LNCAP (cell line): Measurements from ENCODE around the gene SPATA7.

Source experiments
- CTCF ChIP-seq: fragments of 450-650 bp; IDR thresholded peaks from 2 replicates; pipeline ENCODE4 v1.5.1; 2017; ENCODE audit warnings: mild to moderate bottlenecking

SPATA7 gene

DNA sequence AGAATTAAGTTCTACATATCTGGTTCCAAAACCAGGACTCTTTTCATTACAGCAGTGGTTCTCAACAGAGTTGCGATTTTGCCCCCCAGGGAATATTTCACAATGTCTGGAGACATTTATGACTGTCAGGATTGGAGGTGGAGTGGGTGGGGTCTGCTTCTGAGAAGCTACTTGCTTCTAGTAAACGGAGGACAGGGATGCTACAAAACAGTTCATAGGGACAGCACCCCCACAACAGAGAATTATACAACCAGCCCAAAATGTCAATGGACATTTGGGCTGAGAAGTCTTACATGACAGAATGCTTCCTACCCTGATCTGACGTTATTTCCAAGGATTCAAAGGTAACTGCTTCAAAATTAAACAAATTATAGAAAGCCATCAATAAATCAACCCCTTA, 739 bp upstream of the SPATA7 start:
- TF ChIP-seq CTCF: no peak

DNA sequence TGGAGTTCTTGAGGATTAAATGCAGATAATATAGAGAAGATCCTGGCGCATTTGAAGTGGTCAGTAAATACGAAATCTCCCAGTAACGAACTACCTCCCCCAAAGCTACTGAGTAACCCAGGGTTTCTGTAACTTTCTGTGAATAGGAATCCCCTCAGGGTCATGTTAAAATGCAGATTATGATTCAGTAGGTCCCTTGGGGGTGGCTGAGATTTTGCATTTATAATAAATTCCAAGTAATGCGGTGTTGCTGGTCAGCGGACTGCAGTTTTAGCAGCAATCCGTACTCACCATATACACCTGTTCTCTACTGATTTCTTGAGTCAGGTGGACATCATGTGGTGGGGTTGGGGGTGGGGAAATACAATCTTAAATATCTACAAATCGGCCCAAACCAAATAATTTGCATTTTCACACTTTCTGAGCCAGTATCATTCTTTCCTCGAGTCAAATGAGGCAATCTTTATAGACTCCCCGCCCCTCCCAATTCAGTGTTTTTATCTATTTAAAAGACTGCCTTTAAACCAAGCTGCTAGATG, 868 bp downstream of the SPATA7 start:
- TF ChIP-seq CTCF: no peak

GRCh38 chr14:88388741-88389282, 3.4 kb downstream of the SPATA7 start:
- TF ChIP-seq CTCF: no peak

DNA sequence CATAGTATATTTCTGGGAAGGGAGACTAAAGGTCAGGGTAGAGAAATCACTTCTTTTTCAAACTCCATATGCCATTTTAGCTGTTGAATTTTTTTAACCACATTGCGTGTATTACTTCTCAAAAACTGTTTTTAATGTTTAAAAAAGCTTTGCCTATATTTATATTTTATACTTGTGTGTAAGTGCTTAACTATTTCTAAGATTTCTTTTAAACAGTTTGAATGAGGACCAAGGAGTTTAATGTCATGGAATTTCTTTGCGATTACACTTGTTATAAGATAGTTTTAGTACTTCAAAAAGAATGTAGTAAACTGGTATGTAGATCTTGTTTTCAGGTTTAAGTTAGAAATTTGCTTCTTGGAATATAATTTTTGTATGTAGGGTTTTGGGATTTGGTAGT, 7.2 kb downstream of the SPATA7 start:
- no peak for TF ChIP-seq CTCF

GRCh38 chr14:88411039-88411438, 25.6 kb downstream of the SPATA7 start:
- TF ChIP-seq CTCF: no peak

DNA sequence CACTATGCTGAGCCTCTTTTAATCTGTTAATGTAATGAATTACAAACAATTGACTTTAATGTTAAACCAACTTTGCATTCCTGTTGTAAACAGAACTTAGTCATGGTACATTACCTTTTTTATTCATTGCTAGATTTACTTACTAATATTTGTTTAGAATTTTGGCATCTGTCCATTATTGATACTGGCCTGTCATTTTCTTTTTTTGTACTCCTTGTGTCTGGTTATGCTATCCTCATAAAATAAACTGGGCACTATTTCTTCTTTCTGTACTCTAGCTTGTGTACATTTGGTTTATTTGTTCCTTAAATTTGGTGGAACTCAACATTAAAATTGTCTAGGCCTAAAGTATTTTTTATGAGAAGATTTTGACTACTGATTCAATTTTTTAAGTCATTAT, 32.1 kb downstream of the SPATA7 start:
- TF ChIP-seq CTCF: no peak

DNA sequence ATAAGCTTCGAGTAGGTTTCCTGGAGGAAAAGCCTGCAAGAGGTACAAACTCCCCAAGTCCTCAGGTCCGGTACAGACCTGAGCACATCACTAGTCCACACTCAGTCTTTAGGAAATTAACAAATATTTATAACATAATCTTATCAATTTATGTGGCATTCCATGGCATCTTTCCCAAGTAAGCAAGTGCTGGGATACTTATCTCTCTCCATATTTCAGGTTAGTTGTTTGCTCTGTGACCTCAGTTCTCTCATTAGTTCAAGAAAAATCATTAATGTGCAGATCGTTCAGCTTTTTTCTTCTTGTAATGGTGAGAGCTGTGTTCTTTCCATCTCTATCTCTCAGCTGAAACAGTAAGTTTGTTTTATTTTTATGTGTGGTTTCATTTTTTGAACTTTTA, 34.7 kb downstream of the SPATA7 start:
- TF ChIP-seq CTCF: no peak

- no peak for TF ChIP-seq CTCF
Observed at GRCh38 chr14:88421286-88421685, 35.8 kb downstream of the SPATA7 start.
